Mucosa of stomach (tissue), 1 donor: ENCODE measurements around the gene ITGB4.

Experiments
- H3K27me3 ChIP-seq: one replicate; pipeline ENCODE4 v1.7.0; 2013; ENCODE audit warnings: mild to moderate bottlenecking, low read length; ENCODE audit not compliant: control insufficient read depth, insufficient read depth
- H3K36me3 ChIP-seq: one replicate; pipeline ENCODE4 v1.7.0; 2013; ENCODE audit warnings: low read length; ENCODE audit not compliant: control insufficient read depth, insufficient read depth
- H3K4me1 ChIP-seq: one replicate; pipeline ENCODE4 v1.7.0; 2013; ENCODE audit warnings: mild to moderate bottlenecking, low read length; ENCODE audit not compliant: control insufficient read depth, insufficient read depth
- H3K4me3 ChIP-seq: one replicate; pipeline ENCODE4 v1.7.0; 2013; ENCODE audit warnings: low read length
- H3K9ac ChIP-seq: one replicate; pipeline ENCODE4 v1.7.0; 2013; ENCODE audit warnings: mild to moderate bottlenecking, low read length, moderate library complexity
- H3K9me3 ChIP-seq: one replicate; pipeline ENCODE4 v1.7.0; 2013; ENCODE audit warnings: mild to moderate bottlenecking, low read length, moderate library complexity; ENCODE audit not compliant: control insufficient read depth
- donor health status: Pancreatic carcinoma.

The ITGB4 gene

DNA sequence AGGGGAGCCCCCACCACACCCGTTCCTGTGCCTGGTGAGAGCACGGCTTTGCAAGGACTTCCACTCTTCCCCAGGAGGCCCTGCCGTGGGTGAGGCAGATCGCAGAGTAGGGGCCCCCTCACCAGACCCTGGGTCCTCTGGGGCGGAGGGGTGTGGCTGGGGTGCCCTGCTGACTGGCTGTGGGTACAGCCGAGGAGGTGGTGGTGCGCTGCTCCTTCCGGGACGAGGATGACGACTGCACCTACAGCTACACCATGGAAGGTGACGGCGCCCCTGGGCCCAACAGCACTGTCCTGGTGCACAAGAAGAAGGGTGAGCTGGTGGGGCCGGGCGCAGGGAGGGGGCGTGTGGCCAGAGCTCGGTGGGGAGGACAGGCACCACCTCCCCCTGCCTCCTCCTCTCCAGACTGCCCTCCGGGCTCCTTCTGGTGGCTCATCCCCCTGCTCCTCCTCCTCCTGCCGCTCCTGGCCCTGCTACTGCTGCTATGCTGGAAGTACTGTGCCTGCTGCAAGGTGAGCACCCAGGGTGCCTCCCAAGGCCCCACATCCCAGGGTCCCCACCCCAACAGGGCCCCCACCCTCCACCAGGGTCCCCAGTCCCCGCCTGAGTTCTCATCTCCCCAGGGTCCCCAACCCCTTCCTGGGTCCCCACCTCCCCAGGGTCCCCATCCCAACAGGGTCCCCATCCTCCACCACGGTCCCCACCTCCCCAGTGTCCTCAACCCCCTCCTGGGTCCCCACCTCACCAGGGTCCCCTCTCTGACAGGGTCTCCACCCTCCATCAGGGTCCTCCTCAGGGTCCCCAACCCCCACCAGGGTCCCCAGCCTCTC lies 16.1 kb downstream of the ITGB4 start:
- no peaks in the 10 kb centered on the region for H3K9me3 ChIP-seq
- peaks cover under 1% of the 10 kb centered on the region for H3K4me1 ChIP-seq
- no peak overlapping the region for H3K9ac ChIP-seq
- H3K4me3 ChIP-seq, result no peak overlapping the region
- H3K36me3 ChIP-seq, result peaks cover 38% of the 10 kb centered on the region
- no peaks in the 10 kb centered on the region for H3K27me3 ChIP-seq

DNA sequence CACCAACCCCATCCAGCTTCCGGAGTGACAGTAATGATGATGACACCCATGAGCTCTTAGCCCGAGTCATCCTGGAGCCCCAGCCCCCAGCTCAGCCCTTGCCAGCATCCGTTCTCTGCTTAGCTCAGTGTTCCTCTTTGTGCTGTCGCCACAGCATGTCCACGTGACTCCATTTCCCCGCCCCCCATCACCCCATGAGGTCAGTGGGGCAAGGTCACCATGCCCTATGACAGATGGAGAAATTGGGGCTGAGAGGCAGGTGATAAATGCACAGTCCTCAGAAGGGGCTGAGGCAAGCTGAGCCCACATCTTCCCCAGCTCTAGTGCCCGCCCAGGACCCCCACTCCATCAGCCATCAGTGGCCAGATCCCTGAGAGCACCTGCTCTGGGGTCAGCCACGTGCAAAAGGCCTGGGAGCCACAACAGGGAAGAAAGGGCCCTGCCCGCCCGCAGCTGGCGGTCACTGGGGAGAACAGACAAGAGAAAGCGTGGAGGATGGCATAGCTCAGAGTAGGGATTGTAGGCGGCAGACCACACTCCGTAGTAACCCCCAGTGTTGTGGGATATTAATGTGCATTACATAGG lies 17.1 kb downstream of the ITGB4 start:
- no peak overlapping the region for H3K4me3 ChIP-seq
- H3K9me3 ChIP-seq, result no peaks in the 10 kb centered on the region
- H3K4me1 ChIP-seq, result no peaks in the 10 kb centered on the region
- no peak overlapping the region for H3K9ac ChIP-seq
- no peaks in the 10 kb centered on the region for H3K27me3 ChIP-seq
- peaks cover 35% of the 10 kb centered on the region for H3K36me3 ChIP-seq

- no peak overlapping the region for H3K9ac ChIP-seq
- no peak overlapping the region for H3K4me3 ChIP-seq
- H3K36me3 ChIP-seq, result peaks cover 35% of the 10 kb centered on the region
- no peaks in the 10 kb centered on the region for H3K27me3 ChIP-seq
- H3K9me3 ChIP-seq, result no peaks in the 10 kb centered on the region
- no peaks in the 10 kb centered on the region for H3K4me1 ChIP-seq
These were observed 17.9 kb downstream of the ITGB4 start for GRCh38 chr17:75739174-75739573.

- Histone ChIP-seq H3K27me3 (no peaks in the 10 kb centered on the region), H3K36me3 (peaks cover 35% of the 10 kb centered on the region), H3K9me3 (no peaks in the 10 kb centered on the region), H3K9ac (no peak overlapping the region), H3K4me3 (no peak overlapping the region), H3K4me1 (no peaks in the 10 kb centered on the region)
These were observed 18.5 kb downstream of the ITGB4 start for GRCh38 chr17:75739801-75740200.

GRCh38 chr17:75740215-75740614 lies 19.0 kb downstream of the ITGB4 start:
- H3K4me1 ChIP-seq, result no peaks in the 10 kb centered on the region
- H3K9ac ChIP-seq, result no peak overlapping the region
- peaks cover 35% of the 10 kb centered on the region for H3K36me3 ChIP-seq
- H3K4me3 ChIP-seq, result no peak overlapping the region
- no peaks in the 10 kb centered on the region for H3K27me3 ChIP-seq
- no peaks in the 10 kb centered on the region for H3K9me3 ChIP-seq

DNA sequence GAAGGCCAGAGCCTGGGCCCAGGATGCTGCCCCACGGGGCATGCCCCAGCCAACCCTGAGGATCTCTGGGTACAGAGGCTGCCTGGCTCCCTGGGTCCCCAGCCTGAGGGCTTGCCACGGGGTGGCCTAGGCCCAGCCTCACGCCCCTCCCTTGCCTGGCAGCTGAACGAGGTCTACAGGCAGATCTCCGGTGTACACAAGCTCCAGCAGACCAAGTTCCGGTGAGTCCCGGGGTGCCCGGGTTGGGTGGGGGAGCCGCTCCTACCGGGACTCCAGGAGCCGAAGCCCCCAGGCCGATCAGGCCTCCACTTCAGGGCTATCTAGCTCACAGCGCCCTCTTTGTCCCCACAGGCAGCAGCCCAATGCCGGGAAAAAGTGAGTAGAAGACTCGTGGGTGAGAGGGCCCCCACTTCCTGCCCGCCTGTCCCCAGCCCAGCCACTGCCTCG lies 19.4 kb downstream of the ITGB4 start:
- no peaks in the 10 kb centered on the region for H3K9me3 ChIP-seq
- H3K9ac ChIP-seq, result no peak overlapping the region
- peaks cover 35% of the 10 kb centered on the region for H3K36me3 ChIP-seq
- no peaks in the 10 kb centered on the region for H3K4me1 ChIP-seq
- no peak overlapping the region for H3K4me3 ChIP-seq
- H3K27me3 ChIP-seq, result no peaks in the 10 kb centered on the region

GRCh38 chr17:75742337-75742736 lies 21.1 kb downstream of the ITGB4 start:
- no peak overlapping the region for H3K4me3 ChIP-seq
- no peaks in the 10 kb centered on the region for H3K9me3 ChIP-seq
- no peaks in the 10 kb centered on the region for H3K4me1 ChIP-seq
- no peak overlapping the region for H3K9ac ChIP-seq
- H3K36me3 ChIP-seq, result peaks cover 21% of the 10 kb centered on the region
- no peaks in the 10 kb centered on the region for H3K27me3 ChIP-seq

- Histone ChIP-seq H3K27me3 (no peaks in the 10 kb centered on the region), H3K4me1 (peaks cover 3% of the 10 kb centered on the region), H3K9ac (no peak overlapping the region), H3K36me3 (peaks cover 26% of the 10 kb centered on the region), H3K9me3 (no peaks in the 10 kb centered on the region), H3K4me3 (no peak overlapping the region)
These were observed 22.5 kb downstream of the ITGB4 start for GRCh38 chr17:75743625-75744206.

GRCh38 chr17:75748706-75749105 lies 27.4 kb downstream of the ITGB4 start:
- no peak overlapping the region for H3K9ac ChIP-seq
- peaks cover 8% of the 10 kb centered on the region for H3K4me1 ChIP-seq
- H3K4me3 ChIP-seq, result no peak overlapping the region
- H3K9me3 ChIP-seq, result no peaks in the 10 kb centered on the region
- peaks cover 46% of the 10 kb centered on the region for H3K36me3 ChIP-seq
- H3K27me3 ChIP-seq, result no peaks in the 10 kb centered on the region

GRCh38 chr17:75749545-75750389 lies 28.5 kb downstream of the ITGB4 start:
- Histone ChIP-seq H3K9ac (peak overlapping the region; percentile 37), H3K4me3 (no peak overlapping the region)

DNA sequence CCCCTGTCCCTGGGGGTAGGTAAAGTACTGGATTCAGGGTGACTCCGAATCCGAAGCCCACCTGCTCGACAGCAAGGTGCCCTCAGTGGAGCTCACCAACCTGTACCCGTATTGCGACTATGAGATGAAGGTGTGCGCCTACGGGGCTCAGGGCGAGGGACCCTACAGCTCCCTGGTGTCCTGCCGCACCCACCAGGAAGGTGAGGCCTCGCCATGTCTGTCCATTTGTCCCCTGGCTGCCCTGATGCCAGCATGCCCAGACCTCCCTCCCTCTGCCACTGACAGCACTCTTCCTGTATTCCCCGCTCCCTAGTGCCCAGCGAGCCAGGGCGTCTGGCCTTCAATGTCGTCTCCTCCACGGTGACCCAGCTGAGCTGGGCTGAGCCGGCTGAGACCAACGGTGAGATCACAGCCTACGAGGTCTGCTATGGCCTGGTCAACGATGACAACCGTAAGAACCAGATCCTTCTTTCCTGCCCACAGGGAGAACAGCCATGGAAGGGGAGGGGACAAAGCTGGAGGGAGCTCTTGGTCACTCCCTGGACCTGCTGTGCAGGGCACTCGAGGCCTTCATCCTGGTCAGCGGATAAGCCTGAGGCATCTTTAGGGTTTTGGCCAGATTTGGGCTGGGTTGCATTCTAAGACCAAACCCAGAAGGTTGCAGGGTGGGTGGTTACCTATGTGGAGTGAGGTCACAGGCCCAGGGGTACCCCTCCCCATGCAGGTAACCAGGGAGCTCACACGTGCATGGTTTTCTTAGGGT lies 29.6 kb downstream of the ITGB4 start:
- Histone ChIP-seq H3K4me1 (peaks cover 8% of the 10 kb centered on the region), H3K9ac (no peak overlapping the region)

More at GRCh38 chr17:75749545-75750389, 28.5 kb downstream of the ITGB4 start:
- Histone ChIP-seq H3K36me3 (peaks cover 46% of the 10 kb centered on the region), H3K9me3 (no peaks in the 10 kb centered on the region), H3K27me3 (no peaks in the 10 kb centered on the region), H3K4me1 (peaks cover 8% of the 10 kb centered on the region)

More for the DNA sequence above, 29.6 kb downstream of the ITGB4 start:
- H3K9me3 ChIP-seq, result no peaks in the 10 kb centered on the region
- H3K36me3 ChIP-seq, result peaks cover 51% of the 10 kb centered on the region
- H3K4me3 ChIP-seq, result no peak overlapping the region
- H3K27me3 ChIP-seq, result no peaks in the 10 kb centered on the region
